GM18498 (cell line): Measurements from ENCODE around the gene LBR.
"Not testable (repeated sequence)": the region's sequence is repeated elsewhere in the genome, so short reads cannot be mapped to it uniquely, and the experiment has no call there.

ENCODE experiments used
- ATAC-seq: cut with Tn5 transposase; IDR thresholded peaks from one replicate; pipeline ENCODE4 v1.9.1; 2021; ENCODE audit warnings: mild to moderate bottlenecking, moderate library complexity; ENCODE audit not compliant: unreplicated experiment

The LBR gene

GRCh38 chr1:225386860-225387259 is 41.0 kb downstream of the LBR start:
- not testable (repeated sequence) for ATAC-seq

GRCh38 chr1:225380691-225381090 is 47.1 kb downstream of the LBR start:
- no peak for ATAC-seq

GRCh38 chr1:225378880-225379279 is 49.0 kb downstream of the LBR start:
- ATAC-seq = no peak

GRCh38 chr1:225374996-225375395 is 52.8 kb downstream of the LBR start:
- no peak for ATAC-seq

- ATAC-seq = no peak
These were observed 54.7 kb downstream of the LBR start for GRCh38 chr1:225373155-225373554.

GRCh38 chr1:225371366-225372010 is 56.4 kb downstream of the LBR start:
- ATAC-seq = no peak

- ATAC-seq = no peak
These were observed 59.7 kb downstream of the LBR start for GRCh38 chr1:225368036-225368552.

GRCh38 chr1:225366552-225366951 is 61.3 kb downstream of the LBR start:
- no peak for ATAC-seq

- ATAC-seq = no peak
These were observed 61.8 kb downstream of the LBR start for GRCh38 chr1:225366018-225366417.

GRCh38 chr1:225364439-225364838 is 63.4 kb downstream of the LBR start:
- ATAC-seq = no peak

- no peak for ATAC-seq
These were observed 65.0 kb downstream of the LBR start for GRCh38 chr1:225362805-225363204.

GRCh38 chr1:225361176-225361575 is 66.7 kb downstream of the LBR start:
- no peak for ATAC-seq

GRCh38 chr1:225360119-225360518 is 67.7 kb downstream of the LBR start:
- no peak for ATAC-seq

GRCh38 chr1:225355863-225356262 is 72.0 kb downstream of the LBR start:
- ATAC-seq = no peak

GRCh38 chr1:225354906-225355305 is 72.9 kb downstream of the LBR start:
- no peak for ATAC-seq
